GM12878 (cell line): Measurements from ENCODE around the gene MYOZ2. TPM values are rescaled to one million over a fixed set of nuclear protein-coding genes. Genes with fewer than 3 reads are reported as not detected.

Experiments used
- ATAC-seq: fragments of 200-7000 bp; cut with Tn5 transposase; 3 replicates; pipeline ENCODE4 v1.9.1; 2020; ENCODE audit warnings: mild to moderate bottlenecking, moderate library complexity
- BruUV-seq: library from RNA; stranded (reverse); fragments of 400-500 nt; replicated peaks from 2 replicates; lab custom pipeline; 2021; lab: Mats Ljungman, UMichigan
- CTCF ChIA-PET: fragments of 300-600 bp; sonication (Branson Sonifier 250); formaldehyde crosslinking; extraction: SDS; loops from one replicate; lab custom pipeline; 2021; ENCODE audit warnings: inconsistent platforms; lab: Yijun Ruan, JAX
- POLR2A ChIA-PET: fragments of 350-600 bp; formaldehyde crosslinking; extraction: SDS; loops from one replicate; lab custom pipeline; 2021; ENCODE audit warnings: inconsistent platforms; lab: Charles Lee
- RAD21 ChIA-PET: fragments of 300-600 bp; sonication (Branson Sonifier 250); formaldehyde crosslinking; loops from one replicate; lab custom pipeline; 2023; ENCODE audit warnings: antibody characterized with exemption; ENCODE audit not compliant: unreplicated experiment; lab: Charles Lee
- SMC1A ChIA-PET: fragments of 300-600 bp; sonication (Branson Sonifier 250); formaldehyde crosslinking; loops from one replicate; lab custom pipeline; 2023; ENCODE audit not compliant: unreplicated experiment, uncharacterized antibody; lab: Charles Lee
- DNase-seq: peaks from one replicate; pipeline ENCODE4 v3.0.0-alpha.2; 2011; ENCODE audit warnings: low read depth, low spot score
- FAIRE-seq: peaks from 3 replicates; lab custom pipeline; 2011; peaks lifted over from hg19 to GRCh38; lab: Jason Lieb, UNC
- H2AFZ ChIP-seq: 2 replicates; pipeline ENCODE4 v1.6.0; 2011; ENCODE audit warnings: low read depth, low read length, control low read depth; ENCODE audit not compliant: control insufficient read depth
- H3K27ac ChIP-seq: 2 replicates; pipeline ENCODE4 v1.5.1; 2011; ENCODE audit warnings: control low read depth; ENCODE audit not compliant: control insufficient read depth, insufficient read depth
- H3K27me3 ChIP-seq, 2 experiments: replicated peaks in 1 of 2; 2 replicates each; pipeline versions ENCODE4 v1.6.0 to v1.6.1; 2011; ENCODE audit warnings: low read length in 1 of 2; ENCODE audit not compliant: control insufficient read depth in 2 of 2, insufficient read depth in 2 of 2
- H3K36me3 ChIP-seq, 2 experiments: 2 replicates each; pipeline ENCODE4 v1.5.1; 2011; ENCODE audit warnings: low read length in 1 of 2; ENCODE audit not compliant: control insufficient read depth in 2 of 2, insufficient read depth in 2 of 2
- H3K4me1 ChIP-seq: 2 replicates; pipeline ENCODE4 v1.6.1; 2011; ENCODE audit warnings: mild to moderate bottlenecking, low read length, moderate library complexity, mixed read lengths; ENCODE audit not compliant: control insufficient read depth, insufficient read depth
- H3K4me2 ChIP-seq: 2 replicates; pipeline ENCODE4 v1.6.0; 2011; ENCODE audit warnings: control low read depth; ENCODE audit not compliant: control insufficient read depth, insufficient read depth
- H3K4me3 ChIP-seq: fragments of 200-600 bp; sonication (generic); 2 replicates; pipeline ENCODE4 v1.5.1; 2016
- H3K79me2 ChIP-seq: 2 replicates; pipeline ENCODE4 v1.6.0; 2011; ENCODE audit warnings: low read length; ENCODE audit not compliant: control insufficient read depth, insufficient read depth
- H3K9ac ChIP-seq: 2 replicates; pipeline ENCODE4 v1.8.0; 2011; ENCODE audit warnings: low read length, control low read depth, mixed read lengths; ENCODE audit not compliant: control insufficient read depth, insufficient read depth
- H3K9me3 ChIP-seq: replicated peaks from 3 replicates; pipeline ENCODE4 v1.5.1; 2011; ENCODE audit warnings: mild to moderate bottlenecking, low read length; ENCODE audit not compliant: control insufficient read depth, insufficient read depth
- H4K20me1 ChIP-seq: 2 replicates; pipeline ENCODE4 v1.6.0; 2011; ENCODE audit not compliant: control insufficient read depth, insufficient read depth
- HCFC1 ChIP-seq: fragments of 150-350 bp; IDR thresholded peaks from 2 replicates; pipeline ENCODE4 v1.6.1; 2014; ENCODE audit warnings: low read length
- IRF3 ChIP-seq: fragments of 450-650 bp; IDR thresholded peaks from 2 replicates; pipeline ENCODE4 v1.6.1; 2014; ENCODE audit warnings: mild to moderate bottlenecking
- KLF5 ChIP-seq: fragments of 450-650 bp; IDR thresholded peaks from 2 replicates; pipeline ENCODE4 v1.6.1; 2014; ENCODE audit warnings: mild to moderate bottlenecking; ENCODE audit not compliant: partially characterized antibody
- ZBED1 ChIP-seq: IDR thresholded peaks from 2 replicates; pipeline ENCODE4 v1.6.1; 2016; ENCODE audit warnings: borderline replicate concordance
- ZNF207 ChIP-seq: fragments of 450-650 bp; IDR thresholded peaks from 2 replicates; pipeline ENCODE4 v1.6.1; 2014; ENCODE audit warnings: antibody characterized with exemption, mild to moderate bottlenecking, borderline replicate concordance
- ZNF622 ChIP-seq: fragments of 450-650 bp; IDR thresholded peaks from 2 replicates; pipeline ENCODE4 v1.6.1; 2017; ENCODE audit warnings: mild to moderate bottlenecking, inconsistent platforms
- WGBS: methylation state at CpG from one replicate; pipeline ENCODE4 v1.1.6; 2016; ENCODE audit warnings: low lambda C conversion rate; ENCODE audit not compliant: insufficient replicate concordance, insufficient coverage; ENCODE audit errors: missing lambda C conversion rate; 5-methylcytosine and 5-hydroxymethylcytosine counted together
- in situ Hi-C: fragments of 300-500 bp; cut with MboI; formaldehyde crosslinking; loops from 9 replicates; pipeline ENCODE4 v1.14.3; 2018; ENCODE audit warnings: mixed read lengths
- intact Hi-C: fragments of 100-400 bp; cut with micrococcal nuclease; formaldehyde crosslinking; loops from one replicate; pipeline ENCODE4 v1.14.2; 2022; ENCODE audit not compliant: unreplicated experiment
- polyA plus RNA-seq, 11 experiments: library from polyadenylated mRNA; depleted of rRNA in 4 of 11; unstranded in 6 of 11; stranded (reverse) in 5 of 11; fragments of >200 nt; fragmentation: Nextera tagmentation in 4 of 11; fragmentation: Illumina TruSeq in 1 of 11; extraction: Ambion mirVana in 4 of 11; extraction: Trizol in 1 of 11; gene quantifications; 1 replicate in 1 of 11; 2 replicates in 10 of 11; pipeline versions ENCODE4 v1.2.1 to v1.2.3, GENCODE V29; 2011 to 2016; ENCODE audit warnings: inconsistent platforms in 2 of 11, missing spikeins in 2 of 11, low read depth in 1 of 11
- total RNA-seq, 4 experiments: library from RNA; depleted of rRNA in 3 of 4; stranded (reverse); fragments of >200 nt in 3 of 4; fragmentation: Illumina TruSeq in 1 of 4; extraction: Trizol in 1 of 4; gene quantifications; 2 replicates each; pipeline versions ENCODE4 v1.2.1 to v1.2.3, GENCODE V29; 2013 to 2021

Gene MYOZ2
- total and polyA plus RNA-seq, 10 of the 15 experiments (the other 5 are each of a cell fraction or from before 2014, with no cell fraction given) = not detected

- no peak for TF ChIP-seq IRF3
- TF ChIP-seq ZNF207 = no peak
- TF ChIP-seq HCFC1 = no peak
- no peak for TF ChIP-seq KLF5
- TF ChIP-seq, all 136 proteins: peak for 0
These were observed 29.3 kb upstream of the MYOZ2 start (continued) for GRCh38 chr4:119106036-119107000.

GRCh38 chr4:119110121-119110520 is 25.5 kb upstream of the MYOZ2 start:
- ATAC-seq = no peak
- no peak overlapping the region for H2AFZ ChIP-seq
- in situ Hi-C loops = no loop called here
- FAIRE-seq = no peak
- no peaks in the 10 kb centered on the region for H3K9me3 ChIP-seq
- SMC1A ChIA-PET = no interaction called here
- no peaks in the 10 kb centered on the region for H3K36me3 ChIP-seq
- no peaks in the 10 kb centered on the region; a peak in 1 of 4 replicates for H3K27me3 ChIP-seq
- BruUV-seq = no TSS peak
- intact Hi-C loops = no loop called here
- no peak for TF ChIP-seq ZNF622
- TF ChIP-seq ZBED1 = no peak
- H3K4me1 ChIP-seq = no peaks in the 10 kb centered on the region
- DNase-seq = no peak
- no peaks in the 10 kb centered on the region for H4K20me1 ChIP-seq
- POLR2A ChIA-PET = no interaction called here
- no peak overlapping the region for H3K27ac ChIP-seq
- H3K9ac ChIP-seq = no peak overlapping the region
- no peaks in the 10 kb centered on the region for H3K79me2 ChIP-seq
- CTCF ChIA-PET = interaction anchor here (0.6 to 0.7 kb wide), 2 partner anchors 18 to 70 kb away, joined by 3 read pairs; no protein-coding TSS in a partner anchor
- WGBS = 55% methylated on average over 2 of the region's 2 CpGs
- no peak overlapping the region for H3K4me2 ChIP-seq
- H3K4me3 ChIP-seq = no peak overlapping the region
- RAD21 ChIA-PET = no interaction called here
